H9 (cell line): ENCODE data around the gene P2RY4. TPM values are rescaled to one million over a fixed set of nuclear protein-coding genes. Genes with fewer than 3 reads are reported as not detected.
"Not testable (repeated sequence)": the region's sequence is repeated elsewhere in the genome, so short reads cannot be mapped to it uniquely, and the experiment has no call there.

Experiments
- DNase-seq: peaks from one replicate; pipeline ENCODE4 v3.0.0-alpha.2; 2017
- H2AFZ ChIP-seq: one replicate; pipeline ENCODE4 v1.6.1; 2013; ENCODE audit warnings: mild to moderate bottlenecking, low read length, control low read depth, moderate library complexity
- H2AK5ac ChIP-seq: 2 replicates; pipeline ENCODE4 v1.6.1; 2013; ENCODE audit warnings: low read length, control low read depth, mixed read lengths; ENCODE audit not compliant: insufficient read length
- H2BK120ac ChIP-seq: one replicate; pipeline ENCODE4 v1.6.1; 2013; ENCODE audit warnings: low read depth, mild to moderate bottlenecking, low read length, control low read depth, inconsistent platforms; ENCODE audit not compliant: poor library complexity, severe bottlenecking
- H2BK12ac ChIP-seq: 2 replicates; pipeline ENCODE4 v1.6.1; 2013; ENCODE audit warnings: low read length, control low read depth, mixed read lengths, low read depth; ENCODE audit not compliant: insufficient read length
- H2BK15ac ChIP-seq: 2 replicates; pipeline ENCODE4 v1.6.1; 2013; ENCODE audit warnings: low read depth, low read length, control low read depth
- H2BK20ac ChIP-seq: one replicate; pipeline ENCODE4 v1.6.1; 2013; ENCODE audit warnings: low read depth, mild to moderate bottlenecking, low read length, control low read depth, inconsistent platforms; ENCODE audit not compliant: poor library complexity, severe bottlenecking
- H2BK5ac ChIP-seq: 2 replicates; pipeline ENCODE4 v1.6.1; 2013; ENCODE audit warnings: low read length, control low read depth, mixed read lengths; ENCODE audit not compliant: insufficient read length
- H3K14ac ChIP-seq: 2 replicates; pipeline ENCODE4 v1.6.1; 2013; ENCODE audit warnings: low read length, control low read depth; ENCODE audit not compliant: insufficient read depth
- H3K18ac ChIP-seq: 2 replicates; pipeline ENCODE4 v1.6.1; 2013; ENCODE audit warnings: low read depth, mild to moderate bottlenecking, mixed read lengths, low read length, control low read depth; ENCODE audit not compliant: insufficient read length
- H3K23ac ChIP-seq: 2 replicates; pipeline ENCODE4 v1.6.1; 2013; ENCODE audit warnings: low read length, control low read depth, mixed read lengths, low read depth; ENCODE audit not compliant: insufficient read length
- H3K23me2 ChIP-seq: 2 replicates; pipeline ENCODE4 v1.6.1; 2013; ENCODE audit warnings: low read depth, mild to moderate bottlenecking, mixed read lengths, low read length, control low read depth; ENCODE audit not compliant: insufficient read length, poor library complexity, severe bottlenecking
- H3K27ac ChIP-seq: 2 replicates; pipeline ENCODE4 v1.5.1; 2013; ENCODE audit warnings: low read length, control low read depth, mixed read lengths, low read depth; ENCODE audit not compliant: insufficient read length
- H3K27me3 ChIP-seq: 2 replicates; pipeline ENCODE4 v1.6.1; 2013; ENCODE audit warnings: low read length, control low read depth, inconsistent platforms; ENCODE audit not compliant: insufficient read depth
- H3K4ac ChIP-seq: 2 replicates; pipeline ENCODE4 v1.6.1; 2013; ENCODE audit warnings: low read depth, mild to moderate bottlenecking, control low read depth, inconsistent platforms, low read length, moderate library complexity
- H3K4me1 ChIP-seq: 2 replicates; pipeline ENCODE4 v1.6.1; 2013; ENCODE audit warnings: low read length, control low read depth, inconsistent platforms; ENCODE audit not compliant: insufficient read depth
- H3K4me2 ChIP-seq: 2 replicates; pipeline ENCODE4 v1.6.1; 2013; ENCODE audit warnings: low read length, control low read depth, mixed read lengths; ENCODE audit not compliant: insufficient read length, insufficient read depth
- H3K56ac ChIP-seq: 2 replicates; pipeline ENCODE4 v1.6.1; 2013; ENCODE audit warnings: low read depth, mild to moderate bottlenecking, mixed read lengths, low read length, control low read depth; ENCODE audit not compliant: insufficient read length
- H3K79me1 ChIP-seq: 2 replicates; pipeline ENCODE4 v1.6.1; 2013; ENCODE audit warnings: low read depth, mild to moderate bottlenecking, moderate library complexity, low read length, control low read depth, inconsistent platforms; ENCODE audit not compliant: insufficient read depth, poor library complexity, severe bottlenecking
- H3K79me2 ChIP-seq: 2 replicates; pipeline ENCODE4 v1.6.1; 2013; ENCODE audit warnings: low read length, control low read depth, inconsistent platforms; ENCODE audit not compliant: insufficient read depth
- H3K9ac ChIP-seq: 2 replicates; pipeline ENCODE4 v1.6.1; 2013; ENCODE audit warnings: low read length, control low read depth, mixed read lengths; ENCODE audit not compliant: insufficient read length; ENCODE audit errors: extremely low read depth
- H3K9me3 ChIP-seq: one replicate; pipeline ENCODE4 v1.6.1; 2013; ENCODE audit warnings: low read depth, low read length, inconsistent platforms; ENCODE audit not compliant: control insufficient read depth
- H3T11ph ChIP-seq: one replicate; pipeline ENCODE4 v1.6.1; 2013; ENCODE audit warnings: mild to moderate bottlenecking, low read length, control low read depth, inconsistent platforms
- H4K20me1 ChIP-seq: one replicate; pipeline ENCODE4 v1.6.1; 2013; ENCODE audit not compliant: control insufficient read depth, insufficient read length, insufficient read depth
- H4K5ac ChIP-seq: 2 replicates; pipeline ENCODE4 v1.6.1; 2013; ENCODE audit warnings: low read depth, mild to moderate bottlenecking, mixed read lengths, low read length, control low read depth; ENCODE audit not compliant: insufficient read length
- H4K8ac ChIP-seq: replicated peaks from 2 replicates; pipeline ENCODE4 v1.6.1; 2013; ENCODE audit warnings: low read length, control low read depth, mixed read lengths, low read depth; ENCODE audit not compliant: insufficient read length
- H4K91ac ChIP-seq: 2 replicates; pipeline ENCODE4 v1.6.1; 2013; ENCODE audit warnings: low read depth, mild to moderate bottlenecking, moderate library complexity, mixed read lengths, low read length, control low read depth; ENCODE audit not compliant: insufficient read length
- H3K27ac Mint-ChIP-seq, 3 experiments: 2 replicates in 2 of 3; 3 replicates in 1 of 3; pipeline ENCODE4 v1.8.0; 2020 to 2021; ENCODE audit warnings: mixed read lengths in 3 of 3, mild to moderate bottlenecking in 1 of 3, moderate library complexity in 1 of 3
- H3K27me3 Mint-ChIP-seq: 2 replicates; pipeline ENCODE4 v1.8.0; 2021; ENCODE audit warnings: low read depth, mild to moderate bottlenecking, moderate library complexity, mixed read lengths
- H3K36me3 Mint-ChIP-seq, 3 experiments: 2 replicates in 2 of 3; 3 replicates in 1 of 3; pipeline ENCODE4 v1.8.0; 2020 to 2021; ENCODE audit warnings: low read depth in 3 of 3, mixed read lengths in 3 of 3; ENCODE audit not compliant: insufficient read depth in 1 of 3
- H3K4me1 Mint-ChIP-seq, 2 experiments: 2 replicates each; pipeline ENCODE4 v1.8.0; 2020; ENCODE audit warnings: mixed read lengths in 2 of 2
- H3K4me3 Mint-ChIP-seq, 2 experiments: 2 replicates in 1 of 2; 3 replicates in 1 of 2; pipeline ENCODE4 v1.8.0; 2020 to 2021; ENCODE audit warnings: mild to moderate bottlenecking in 2 of 2, mixed read lengths in 2 of 2, moderate library complexity in 1 of 2
- H3K9me3 Mint-ChIP-seq, 2 experiments: 2 replicates in 1 of 2; 3 replicates in 1 of 2; pipeline ENCODE4 v1.8.0; 2020; ENCODE audit warnings: mild to moderate bottlenecking in 2 of 2, mixed read lengths in 2 of 2, moderate library complexity in 1 of 2
- WGBS: extraction: QIAGEN DNeasy Blood & Tissue Kit; methylation state at CpG from one replicate; pipeline ENCODE4 v1.1.7; 2013; ENCODE audit warnings: missing lambda C conversion rate, low lambda C conversion rate, mixed read lengths; ENCODE audit not compliant: insufficient read length; ENCODE audit errors: extremely low coverage; 5-methylcytosine and 5-hydroxymethylcytosine counted together
- total RNA-seq: library from RNA; stranded (reverse); gene quantifications from 2 replicates; pipeline ENCODE4 v1.2.1, GENCODE V29; 2021
- TF ChIP-seq, protein P1 (sequence below): fragments of 200-600 bp; sonication (generic); conservative IDR thresholded peaks from 3 replicates; pipeline ENCODE4 v1.8.0; 2021; ENCODE audit warnings: antibody characterized with exemption, mild to moderate bottlenecking

P2RY4 gene
- total RNA-seq, 1 experiment from 2014 or later = not detected

DNA sequence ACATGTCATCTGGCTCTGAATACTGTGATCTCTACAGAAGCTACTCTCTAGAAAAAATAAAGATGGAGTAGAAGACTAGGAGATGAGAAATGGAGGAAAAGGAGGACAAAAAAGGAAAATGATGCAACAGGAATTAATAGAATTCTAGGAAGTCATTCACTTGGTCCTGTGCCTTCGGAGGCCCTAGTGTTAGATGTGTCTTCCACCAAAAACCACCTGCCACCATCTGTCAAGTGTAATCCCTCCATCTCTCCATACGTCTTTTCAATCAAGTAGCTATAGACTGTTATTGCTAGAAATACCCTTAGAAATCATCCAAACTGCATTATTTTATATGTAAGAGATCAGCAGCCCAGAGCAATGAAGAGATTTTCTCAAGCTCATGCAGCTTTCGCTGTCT lies 19.1 kb upstream of the P2RY4 start:
- H3K23ac ChIP-seq = no peak overlapping the region
- H2AK5ac ChIP-seq = no peak overlapping the region
- no peak overlapping the region for H3K9ac ChIP-seq
- no peaks in the 10 kb centered on the region for H3K4me1 ChIP-seq
- Mint-ChIP-seq H3K36me3 (peaks cover 3 to 19% (median 7%) of the 10 kb centered on the region in 3 experiments; a peak in 5 of 7 replicates), H3K9me3 (peaks cover 76 to 80% of the 10 kb centered on the region in 2 experiments), H3K4me3 (no peak overlapping the region), H3K27me3 (no peaks in the 10 kb centered on the region; the same call in 1 of the 2 replicates), H3K27ac (no peak overlapping the region), H3K4me1 (no peaks in the 10 kb centered on the region)
- no peak overlapping the region for H2BK20ac ChIP-seq
- H3T11ph ChIP-seq = no peak overlapping the region
- H2BK120ac ChIP-seq = no peak overlapping the region
- no peaks in the 10 kb centered on the region for H3K23me2 ChIP-seq
- H3K27me3 ChIP-seq = no peaks in the 10 kb centered on the region
- no CpG with 5 or more reads among the region's 3 CpGs for WGBS
- H3K4ac ChIP-seq = no peak overlapping the region
- H4K5ac ChIP-seq = no peak overlapping the region
- no peak overlapping the region for H2BK5ac ChIP-seq
- TF ChIP-seq, protein P1, sequence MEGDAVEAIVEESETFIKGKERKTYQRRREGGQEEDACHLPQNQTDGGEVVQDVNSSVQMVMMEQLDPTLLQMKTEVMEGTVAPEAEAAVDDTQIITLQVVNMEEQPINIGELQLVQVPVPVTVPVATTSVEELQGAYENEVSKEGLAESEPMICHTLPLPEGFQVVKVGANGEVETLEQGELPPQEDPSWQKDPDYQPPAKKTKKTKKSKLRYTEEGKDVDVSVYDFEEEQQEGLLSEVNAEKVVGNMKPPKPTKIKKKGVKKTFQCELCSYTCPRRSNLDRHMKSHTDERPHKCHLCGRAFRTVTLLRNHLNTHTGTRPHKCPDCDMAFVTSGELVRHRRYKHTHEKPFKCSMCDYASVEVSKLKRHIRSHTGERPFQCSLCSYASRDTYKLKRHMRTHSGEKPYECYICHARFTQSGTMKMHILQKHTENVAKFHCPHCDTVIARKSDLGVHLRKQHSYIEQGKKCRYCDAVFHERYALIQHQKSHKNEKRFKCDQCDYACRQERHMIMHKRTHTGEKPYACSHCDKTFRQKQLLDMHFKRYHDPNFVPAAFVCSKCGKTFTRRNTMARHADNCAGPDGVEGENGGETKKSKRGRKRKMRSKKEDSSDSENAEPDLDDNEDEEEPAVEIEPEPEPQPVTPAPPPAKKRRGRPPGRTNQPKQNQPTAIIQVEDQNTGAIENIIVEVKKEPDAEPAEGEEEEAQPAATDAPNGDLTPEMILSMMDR = no peak
- no peak overlapping the region for H3K18ac ChIP-seq
- H4K91ac ChIP-seq = no peak overlapping the region
- H4K8ac ChIP-seq = no peak overlapping the region
- H3K56ac ChIP-seq = no peak overlapping the region
- H3K79me1 ChIP-seq = no peaks in the 10 kb centered on the region
- no peak overlapping the region for H2BK15ac ChIP-seq
- no peaks in the 10 kb centered on the region for H4K20me1 ChIP-seq
- no peak overlapping the region for H3K14ac ChIP-seq
- no peak for DNase-seq
- no peak overlapping the region for H3K27ac ChIP-seq
- no peaks in the 10 kb centered on the region for H3K79me2 ChIP-seq
- H2BK12ac ChIP-seq = no peak overlapping the region
- no peak overlapping the region for H3K4me2 ChIP-seq
- no peak overlapping the region for H2AFZ ChIP-seq
- peaks cover 59% of the 10 kb centered on the region for H3K9me3 ChIP-seq

DNA sequence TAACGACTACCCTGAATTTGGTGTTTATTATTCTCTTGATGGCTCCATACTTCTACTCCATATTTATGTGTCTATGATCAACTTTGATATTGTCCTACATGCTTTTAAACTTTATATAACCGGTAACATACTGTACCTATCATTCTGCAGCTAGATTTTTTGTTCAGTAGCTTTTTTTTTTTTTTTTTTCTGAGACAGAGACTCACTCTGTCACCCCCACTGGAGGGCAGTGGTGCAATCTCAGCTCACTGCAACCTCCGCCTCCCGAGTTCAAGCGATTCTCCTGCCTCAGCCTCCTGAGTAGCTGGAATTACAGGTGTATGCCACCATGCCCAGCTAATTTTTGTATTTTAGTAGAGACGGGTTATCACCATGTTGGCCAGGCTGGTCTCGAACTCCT lies 14.0 kb upstream of the P2RY4 start:
- not testable (repeated sequence) for H2AFZ ChIP-seq, DNase-seq, H4K20me1 ChIP-seq, H3K36me3 Mint-ChIP-seq, H3K27ac Mint-ChIP-seq, H3K27ac ChIP-seq, H3K27me3 Mint-ChIP-seq, H3K14ac ChIP-seq, H4K5ac ChIP-seq, H2BK120ac ChIP-seq, H2BK20ac ChIP-seq, H3K79me1 ChIP-seq, H2AK5ac ChIP-seq, H3K23me2 ChIP-seq, H4K8ac ChIP-seq, H2BK5ac ChIP-seq, H2BK12ac ChIP-seq, H3K23ac ChIP-seq, H3K56ac ChIP-seq, H3K9ac ChIP-seq, H3K4me1 Mint-ChIP-seq, H2BK15ac ChIP-seq, H4K91ac ChIP-seq, H3K4ac ChIP-seq, H3K79me2 ChIP-seq, H3K4me1 ChIP-seq, H3K4me2 ChIP-seq, H3T11ph ChIP-seq, H3K18ac ChIP-seq, H3K27me3 ChIP-seq, H3K4me3 Mint-ChIP-seq
- H3K9me3 Mint-ChIP-seq = peaks cover 62 to 67% of the 10 kb centered on the region in 2 experiments
- no CpG with 5 or more reads among the region's 7 CpGs for WGBS
- peaks cover 38% of the 10 kb centered on the region for H3K9me3 ChIP-seq
